HG03575 (cell line): ENCODE data around the gene MGAT5.

Experiments used
- ATAC-seq: cut with Tn5 transposase; IDR thresholded peaks from one replicate; pipeline ENCODE4 v1.9.1; 2021; ENCODE audit not compliant: unreplicated experiment, insufficient number of reproducible peaks, low FRiP score; ENCODE audit errors: extremely low read depth

MGAT5 gene

GRCh38 chr2:134498654-134499053, 244.8 kb downstream of the MGAT5 start:
- ATAC-seq, result no peak

DNA sequence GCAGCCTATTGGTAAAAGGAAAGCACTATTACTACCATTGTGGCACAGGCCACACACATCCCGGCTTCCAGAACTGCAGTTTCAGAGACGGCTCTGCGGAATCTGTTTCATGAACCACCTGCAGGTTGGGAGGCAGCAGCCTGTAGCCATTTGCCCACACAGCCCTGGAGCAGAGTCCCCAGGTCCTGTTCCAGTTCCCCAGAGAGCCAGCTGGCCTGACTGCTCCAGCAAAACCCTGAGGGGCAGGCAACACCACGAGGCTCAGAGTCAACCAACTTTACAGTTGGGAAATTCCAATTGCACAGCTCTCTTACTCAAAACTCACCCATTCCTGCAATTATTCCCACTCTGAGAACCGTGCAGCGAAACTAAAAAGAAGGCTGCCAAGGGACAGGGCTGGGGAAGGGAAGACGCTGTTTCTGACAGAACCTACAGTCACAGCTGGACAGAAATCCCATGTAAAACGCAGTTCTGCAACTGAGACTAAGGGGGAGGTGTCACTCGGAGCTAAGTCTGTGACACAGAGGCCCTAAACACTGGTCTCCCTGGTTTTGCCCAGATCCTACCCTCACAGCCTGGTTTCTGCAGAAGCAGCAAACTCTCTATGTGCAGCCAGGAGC, 245.5 kb downstream of the MGAT5 start:
- no peak for ATAC-seq

DNA sequence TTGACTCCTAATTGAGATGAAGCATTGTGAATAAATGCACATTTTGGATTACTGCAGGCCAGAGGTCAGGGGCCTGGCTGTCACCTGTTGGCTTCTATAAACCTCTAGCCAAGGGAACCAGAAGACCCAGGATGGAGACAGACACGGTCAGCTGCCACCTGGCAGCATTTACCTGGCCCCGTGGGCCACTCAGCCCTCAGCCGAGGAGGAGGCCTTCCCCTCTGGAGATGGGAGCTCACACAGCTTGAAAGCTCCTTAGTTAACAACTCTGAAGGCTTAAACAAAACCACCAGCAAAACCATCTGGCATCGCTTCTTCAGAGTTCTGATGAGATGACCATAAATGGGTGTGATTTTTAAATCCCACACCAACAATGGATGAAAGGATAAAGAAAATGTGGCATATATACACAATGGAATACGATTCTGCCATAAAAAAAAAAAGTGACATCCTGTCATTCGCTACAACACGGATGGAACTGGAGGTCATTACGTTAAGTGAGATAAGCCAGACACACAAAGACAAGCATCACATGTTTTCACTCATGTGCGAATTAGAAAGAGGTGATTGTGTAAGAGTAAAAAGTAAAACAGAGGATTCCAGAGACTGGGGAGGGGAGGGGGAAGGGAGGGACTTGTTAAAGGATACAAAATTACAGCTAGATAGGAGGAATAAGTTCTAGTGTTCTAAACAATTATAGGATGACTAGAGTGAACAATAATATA, 246.5 kb downstream of the MGAT5 start:
- ATAC-seq, result no peak

DNA sequence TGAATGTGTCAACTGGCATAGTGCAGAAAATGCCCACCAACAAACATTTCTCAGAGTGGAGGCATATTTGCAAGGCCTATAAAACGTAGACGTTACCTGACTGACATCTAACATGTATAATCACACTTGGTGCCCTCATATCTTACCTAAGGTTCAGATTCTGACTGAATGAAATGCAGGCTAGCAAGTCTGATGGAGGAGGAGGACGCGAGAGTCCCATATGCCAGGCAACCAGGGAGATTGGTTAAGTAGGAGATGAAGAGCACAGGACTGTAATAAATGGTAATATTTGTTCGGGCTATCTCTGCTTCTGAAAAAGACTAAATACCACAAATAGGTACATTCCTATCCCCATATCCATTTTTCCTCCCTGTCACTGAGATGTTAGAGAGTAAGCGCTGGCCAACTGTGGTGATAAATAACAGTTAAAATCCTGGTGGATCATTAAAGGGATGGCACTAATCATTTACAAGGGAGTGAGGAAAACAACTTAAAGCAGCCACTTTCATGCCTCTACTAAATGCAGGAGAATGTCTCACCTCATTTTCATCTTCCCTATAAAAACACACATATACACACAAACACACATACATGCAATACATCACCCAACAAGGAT, 247.7 kb downstream of the MGAT5 start:
- ATAC-seq, result no peak

DNA sequence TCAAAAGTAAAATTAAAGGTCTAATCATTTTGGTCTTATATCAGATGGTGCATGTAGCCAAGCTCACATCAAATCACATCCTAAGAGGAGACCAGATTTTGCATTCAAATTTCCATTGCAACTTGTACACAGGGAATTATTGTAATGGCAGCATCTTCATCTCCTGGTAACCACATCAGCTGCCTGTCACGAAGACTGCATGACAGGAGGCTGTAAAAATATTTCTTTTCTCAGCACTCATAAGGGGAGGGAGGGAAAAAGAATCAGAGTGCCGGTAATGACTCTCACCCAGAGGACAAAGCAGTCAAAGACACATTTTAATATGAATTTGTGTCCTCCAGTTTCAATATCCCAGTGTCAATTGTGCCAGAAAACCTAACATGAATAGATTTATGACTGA, 248.2 kb downstream of the MGAT5 start:
- ATAC-seq, result no peak
